SW 1271 (cell line): ENCODE measurements around the gene GALNS.
"Not testable (repeated sequence)": the region's sequence is repeated elsewhere in the genome, so short reads cannot be mapped to it uniquely, and the experiment has no call there.

Experiments used
- DNase-seq, 2 experiments: peaks; one replicate each; lab custom pipeline; 2025; lab: John Stamatoyannopoulos, UW

The GALNS gene

DNA sequence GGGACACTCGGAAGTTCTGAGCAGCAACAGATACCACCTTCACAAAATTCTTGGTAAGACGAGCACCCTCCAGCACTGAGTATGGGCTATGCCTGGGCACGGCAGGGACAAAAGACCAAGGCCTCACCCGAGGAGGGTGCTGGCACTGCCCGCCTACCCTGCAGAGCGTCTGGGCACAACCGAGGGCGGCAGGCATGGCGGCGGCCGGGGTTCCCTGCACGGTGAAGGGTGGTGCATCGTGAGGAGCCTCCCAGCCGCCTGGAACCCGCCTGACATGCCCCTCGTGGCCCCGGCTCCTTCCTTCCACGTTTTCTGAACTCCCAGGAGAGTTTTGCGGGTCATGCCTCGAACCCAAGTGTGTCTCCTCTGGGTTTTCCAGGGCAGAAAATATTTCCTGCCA is 18.9 kb downstream of the GALNS start:
- DNase-seq, result no peak

DNA sequence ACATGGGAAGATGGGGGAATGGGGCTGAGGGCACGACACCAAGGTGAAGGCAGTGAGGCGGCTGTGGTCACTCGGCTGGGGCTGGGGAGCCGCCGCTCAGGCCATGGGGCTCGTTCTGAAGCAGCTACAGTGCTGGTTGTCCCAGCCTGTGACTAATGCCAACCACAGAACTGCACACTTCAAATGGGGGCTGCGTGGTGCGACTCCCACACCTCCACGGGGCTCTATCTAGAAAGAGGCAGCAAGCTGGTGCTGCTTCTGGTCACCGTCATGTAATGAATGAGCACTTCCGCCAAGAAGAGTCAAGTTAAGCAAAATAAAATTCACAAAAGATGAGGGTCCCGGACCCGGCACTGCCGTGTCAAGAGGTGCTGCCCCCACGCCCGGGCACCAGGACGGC is 20.0 kb downstream of the GALNS start:
- DNase-seq, result no peak

DNA sequence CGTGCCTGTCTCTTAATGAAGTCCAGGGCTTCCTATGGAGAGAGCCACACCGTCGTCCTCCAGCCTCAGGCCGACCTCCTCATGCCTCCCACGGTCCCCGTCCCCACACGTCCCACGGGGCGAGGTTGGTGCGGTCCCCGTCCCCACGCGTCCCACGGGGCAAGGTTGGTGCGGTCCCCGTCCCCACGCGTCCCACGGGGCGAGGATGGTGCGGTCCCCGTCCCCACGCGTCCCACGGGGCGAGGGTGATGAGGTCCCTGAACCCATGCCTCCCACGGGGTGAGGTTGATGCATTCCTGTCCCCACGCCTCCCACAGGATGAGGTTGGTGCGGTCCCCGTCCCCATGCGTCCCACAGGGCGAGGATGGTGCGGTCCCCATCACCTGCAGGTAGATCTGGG is 20.9 kb downstream of the GALNS start:
- DNase-seq, result no peak

DNA sequence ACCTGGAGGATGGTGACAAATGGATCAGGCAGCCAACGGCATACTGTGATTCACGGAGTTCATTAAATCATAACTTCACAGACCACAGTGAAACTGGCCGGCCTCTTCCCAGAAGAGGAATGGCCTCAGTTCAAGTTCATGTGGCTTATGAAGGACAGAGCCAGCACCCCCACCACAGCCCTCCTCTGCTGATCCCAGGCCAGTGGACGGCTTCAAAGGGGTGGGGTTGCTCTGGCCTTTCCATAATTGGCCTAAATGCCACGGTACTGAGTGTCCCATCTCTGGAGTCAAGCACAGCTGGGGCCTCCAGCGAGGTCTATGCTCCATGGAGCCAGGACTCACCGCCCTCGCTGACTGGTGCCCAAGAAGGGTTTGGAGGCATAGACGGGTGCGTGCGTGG is 21.4 kb downstream of the GALNS start:
- no peak for DNase-seq

DNA sequence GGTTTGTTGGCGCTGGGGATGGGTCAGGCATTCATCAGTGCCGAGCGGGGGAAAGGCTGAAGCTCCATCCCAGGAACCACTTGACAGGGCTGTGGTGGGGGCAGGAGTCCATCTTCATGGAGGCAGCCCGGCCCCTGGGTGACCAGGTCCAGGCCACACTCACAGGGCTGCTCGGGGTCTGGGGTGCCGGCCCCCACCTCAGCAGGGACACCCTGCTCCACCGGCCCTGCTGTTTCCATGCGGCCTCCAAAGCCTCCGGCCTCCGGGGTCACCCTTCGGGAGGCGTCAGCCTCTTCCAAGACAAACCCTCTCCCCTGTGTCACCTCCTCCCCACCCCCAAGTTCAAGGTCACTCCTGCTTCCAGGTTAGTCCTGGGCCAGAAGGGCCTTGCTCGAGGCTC is 22.1 kb downstream of the GALNS start:
- no peak for DNase-seq

DNA sequence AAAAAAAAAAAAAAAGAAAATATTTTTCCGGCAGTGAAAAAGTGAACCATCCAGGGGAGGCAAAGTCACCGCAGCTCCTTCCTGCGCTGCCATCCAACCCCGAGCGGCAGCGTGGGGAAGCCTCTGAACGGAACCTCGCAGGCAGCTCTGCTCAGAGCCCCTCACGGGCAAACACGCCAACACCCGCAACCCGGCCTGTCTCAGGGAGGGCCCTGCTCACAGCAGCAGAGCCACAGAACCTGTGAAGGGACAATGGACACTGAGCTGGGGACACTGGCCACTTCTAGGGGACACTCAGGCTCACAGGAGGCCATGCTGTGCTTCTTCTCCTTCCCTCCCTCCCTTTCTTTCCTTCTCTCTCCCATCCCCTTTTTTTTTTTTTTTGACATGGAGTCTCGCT is 23.7 kb downstream of the GALNS start:
- no peak for DNase-seq

DNA sequence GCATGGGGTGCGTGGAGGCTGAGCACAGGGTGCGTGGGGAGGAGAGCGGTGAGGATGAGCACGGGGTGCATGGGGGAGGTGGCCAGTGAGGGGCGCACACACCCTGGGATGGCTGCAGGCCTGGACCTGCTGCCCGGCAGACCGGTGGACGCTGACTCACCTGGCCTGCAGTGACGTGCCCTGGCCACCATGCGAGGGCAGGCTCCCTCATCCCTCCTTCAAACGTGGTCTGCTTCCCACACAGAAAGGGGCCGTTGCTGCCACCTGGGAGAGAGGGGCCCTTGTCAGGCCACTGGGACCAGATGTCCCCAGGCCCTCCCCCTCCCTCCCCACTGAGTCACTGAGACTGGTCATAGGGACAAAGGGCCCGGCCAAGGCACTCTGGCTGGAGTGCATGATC is 24.9 kb downstream of the GALNS start:
- no peak for DNase-seq

DNA sequence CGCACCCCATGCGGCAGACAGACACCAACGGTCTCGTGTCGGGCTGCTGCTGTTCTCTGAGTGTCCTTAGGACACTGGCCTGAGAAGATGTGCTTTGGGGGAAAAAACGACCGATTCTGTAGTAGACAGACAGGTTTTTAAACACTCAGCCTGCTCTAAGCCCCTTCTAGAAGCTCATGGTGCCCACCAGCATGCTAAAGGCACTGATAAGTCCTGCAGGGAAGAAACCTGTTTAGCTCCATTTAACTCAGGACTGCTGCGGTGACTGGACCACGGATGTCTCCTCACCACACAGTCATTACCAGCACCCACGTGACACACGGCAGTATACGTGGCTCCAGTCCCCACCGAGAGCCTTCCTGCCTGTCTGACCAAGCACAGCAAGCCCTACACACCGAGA is 26.0 kb downstream of the GALNS start:
- DNase-seq, result no peak

DNA sequence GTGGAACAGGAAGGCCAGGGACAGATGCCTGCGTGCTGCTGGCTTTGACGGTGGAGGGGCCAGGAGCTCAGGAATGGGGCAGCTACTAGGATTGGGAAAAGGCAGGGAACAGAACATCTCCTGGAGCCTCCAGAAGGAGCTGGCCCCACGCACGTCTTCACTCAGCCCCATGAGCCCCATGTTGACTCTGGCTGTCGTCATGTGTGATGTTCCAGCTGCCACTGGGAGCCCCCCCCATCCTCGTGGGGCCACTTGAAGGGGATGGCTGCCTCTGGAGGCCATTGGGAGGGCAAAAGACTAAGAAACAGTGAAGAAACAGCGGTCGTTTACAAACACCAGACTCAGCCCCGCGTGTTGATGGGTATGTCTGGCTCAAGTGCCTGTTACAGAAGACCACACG is 26.5 kb downstream of the GALNS start:
- DNase-seq, result no peak

DNA sequence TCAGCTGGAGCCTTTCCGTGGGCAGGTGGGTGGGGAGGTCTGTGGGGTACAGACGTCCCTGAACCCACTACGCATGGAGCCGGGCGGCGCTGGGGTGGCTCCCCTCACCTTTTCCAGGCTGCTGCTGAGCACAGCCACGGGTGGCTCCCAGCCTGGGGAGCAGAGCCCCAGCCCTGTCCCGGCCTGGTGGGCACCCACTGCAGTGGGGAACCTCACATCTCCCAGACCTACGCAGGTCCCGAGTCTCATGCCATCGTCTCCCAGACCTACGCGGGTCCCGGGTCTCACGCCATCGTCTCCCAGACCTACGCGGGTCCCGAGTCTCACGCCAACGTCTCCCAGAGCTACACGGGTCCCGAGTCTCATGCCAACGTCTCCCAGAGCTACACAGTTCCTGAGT is 28.0 kb downstream of the GALNS start:
- no peak for DNase-seq

DNA sequence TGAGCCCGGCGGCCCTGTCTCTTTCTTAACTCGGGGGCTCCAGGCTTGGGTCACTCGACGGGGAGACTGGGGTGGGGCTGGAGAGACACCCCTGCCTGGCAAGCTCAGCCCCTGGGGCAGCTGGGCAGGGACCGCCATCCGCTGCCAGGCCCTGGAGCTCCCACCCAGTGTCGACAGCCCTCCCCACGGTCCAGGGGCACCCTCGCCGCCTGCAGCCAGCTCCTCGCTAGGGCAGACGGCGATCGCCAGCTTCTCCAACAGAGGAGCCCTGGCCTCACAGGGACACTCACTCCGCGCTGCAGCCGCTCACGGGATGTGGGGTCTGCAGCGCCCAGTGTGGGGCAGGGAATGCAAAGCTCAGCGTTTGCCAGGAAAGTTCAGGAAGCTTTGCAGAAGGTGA is 29.0 kb downstream of the GALNS start:
- DNase-seq, result no peak

DNA sequence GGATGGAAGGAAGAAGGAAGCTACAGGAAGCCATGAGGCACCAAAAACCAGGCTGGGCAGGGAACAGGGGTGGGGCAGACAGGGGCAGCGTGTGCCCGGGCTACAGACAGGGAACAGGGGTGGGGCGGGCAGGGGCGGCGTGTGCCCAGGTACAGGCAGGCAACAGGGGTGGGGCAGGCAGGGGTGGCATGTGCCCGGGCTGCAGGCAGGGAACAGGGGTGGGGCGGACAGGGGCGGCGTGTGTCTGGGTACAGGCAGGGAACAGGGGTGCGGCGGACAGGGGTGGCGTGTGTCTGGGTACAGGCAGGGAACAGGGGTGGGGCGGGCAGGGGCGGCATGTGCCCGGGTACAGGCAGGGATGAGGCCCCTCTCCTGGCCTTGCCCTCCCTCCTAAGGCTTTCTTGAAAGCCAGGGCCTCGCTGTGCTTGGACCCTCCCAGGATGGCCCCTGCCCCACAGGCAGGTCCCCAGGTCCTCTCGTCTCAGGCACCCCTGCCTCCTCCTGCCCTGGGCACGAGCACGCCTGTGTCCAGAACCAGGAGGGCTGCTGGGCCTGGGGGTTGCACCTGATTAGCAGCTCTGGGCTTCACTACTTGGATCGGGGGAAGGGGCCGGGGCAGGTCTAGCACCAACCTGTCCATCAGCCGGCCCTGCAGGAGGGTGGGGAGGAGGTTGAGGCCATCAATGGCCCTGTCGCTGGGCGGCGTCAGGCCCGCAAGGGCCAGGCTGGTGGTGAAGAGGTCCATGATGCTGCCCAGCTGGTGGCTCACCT is 30.5 kb downstream of the GALNS start:
- no peak for DNase-seq

DNA sequence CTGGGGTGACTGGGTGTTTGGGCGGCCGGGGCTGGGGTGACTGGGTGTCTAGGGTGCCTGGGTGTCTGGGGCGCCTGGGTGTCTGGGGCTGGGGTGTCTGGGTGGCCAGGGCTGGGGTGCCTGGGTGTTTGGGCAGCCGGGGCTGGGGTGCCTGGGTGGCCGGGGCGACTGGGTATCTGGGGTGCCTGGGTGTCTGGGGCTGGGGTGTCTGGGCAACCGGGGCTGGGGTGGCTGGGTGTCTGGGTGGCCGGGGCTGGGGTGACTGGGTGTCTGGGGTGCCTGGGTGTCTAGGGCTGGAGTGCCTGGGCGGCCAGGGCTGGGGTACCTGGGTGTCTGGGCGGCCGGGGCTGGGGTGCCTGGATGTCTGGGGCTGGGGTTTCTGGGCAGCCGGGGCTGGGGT is 31.6 kb downstream of the GALNS start:
- DNase-seq, result no peak

DNA sequence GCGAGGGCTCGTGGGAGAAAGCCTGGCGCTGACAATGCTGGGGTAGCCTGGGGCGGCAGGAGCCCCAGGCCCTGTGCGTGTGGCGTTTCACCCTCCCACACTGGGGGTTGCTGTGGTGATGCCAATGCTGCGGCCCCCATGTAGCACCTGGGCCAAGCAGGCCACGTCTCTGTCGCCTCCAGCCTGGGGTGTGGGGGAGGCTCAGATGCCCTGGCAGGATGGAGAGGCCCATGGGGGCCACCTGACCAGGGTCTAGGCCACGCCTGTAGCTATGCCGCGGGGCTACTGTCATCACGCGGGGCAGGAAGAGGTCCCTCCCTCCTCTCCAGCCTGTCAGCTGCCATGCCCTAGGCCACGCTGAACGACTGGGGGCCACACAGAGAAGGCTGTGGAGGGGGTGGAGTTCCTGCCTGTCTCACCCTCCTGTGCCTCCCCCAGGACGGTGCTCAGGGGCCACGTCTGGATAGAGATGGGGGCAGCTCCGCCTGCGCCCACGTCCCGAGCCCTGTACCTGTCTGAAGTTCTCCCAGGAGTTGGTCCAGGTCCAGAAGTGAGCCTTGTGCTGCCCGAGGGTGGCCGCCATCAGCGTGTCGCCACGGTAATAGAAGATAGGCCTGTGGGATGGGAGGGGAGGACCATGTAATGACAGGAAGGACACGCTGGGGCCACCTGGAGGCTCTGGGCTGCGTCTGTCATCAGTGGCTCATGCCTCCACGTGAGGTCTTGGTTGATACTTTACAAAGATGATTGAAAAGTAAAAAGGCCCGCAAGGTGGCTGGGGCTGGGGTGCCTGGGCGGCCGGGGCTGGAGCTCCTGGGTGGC is 32.3 kb downstream of the GALNS start:
- no peak for DNase-seq

DNA sequence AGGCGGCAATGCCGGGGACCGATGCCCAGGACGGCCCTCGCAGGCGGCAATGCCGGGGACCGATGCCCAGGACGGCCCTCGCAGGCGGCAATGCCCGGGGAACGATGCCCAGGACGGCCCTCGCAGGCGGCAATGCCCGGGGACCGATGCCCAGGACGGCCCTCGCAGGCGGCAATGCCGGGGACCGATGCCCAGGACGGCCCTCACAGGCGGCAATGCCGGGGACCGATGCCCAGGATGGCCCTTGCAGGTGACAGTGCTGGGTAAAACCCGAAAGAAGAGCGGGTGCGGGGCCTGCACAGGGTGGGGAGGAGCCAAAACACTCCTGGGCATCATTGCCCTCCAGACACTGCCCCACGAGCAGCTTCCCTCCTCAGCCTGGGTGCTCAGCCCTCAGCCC is 33.1 kb downstream of the GALNS start:
- DNase-seq, result not testable (repeated sequence)

DNA sequence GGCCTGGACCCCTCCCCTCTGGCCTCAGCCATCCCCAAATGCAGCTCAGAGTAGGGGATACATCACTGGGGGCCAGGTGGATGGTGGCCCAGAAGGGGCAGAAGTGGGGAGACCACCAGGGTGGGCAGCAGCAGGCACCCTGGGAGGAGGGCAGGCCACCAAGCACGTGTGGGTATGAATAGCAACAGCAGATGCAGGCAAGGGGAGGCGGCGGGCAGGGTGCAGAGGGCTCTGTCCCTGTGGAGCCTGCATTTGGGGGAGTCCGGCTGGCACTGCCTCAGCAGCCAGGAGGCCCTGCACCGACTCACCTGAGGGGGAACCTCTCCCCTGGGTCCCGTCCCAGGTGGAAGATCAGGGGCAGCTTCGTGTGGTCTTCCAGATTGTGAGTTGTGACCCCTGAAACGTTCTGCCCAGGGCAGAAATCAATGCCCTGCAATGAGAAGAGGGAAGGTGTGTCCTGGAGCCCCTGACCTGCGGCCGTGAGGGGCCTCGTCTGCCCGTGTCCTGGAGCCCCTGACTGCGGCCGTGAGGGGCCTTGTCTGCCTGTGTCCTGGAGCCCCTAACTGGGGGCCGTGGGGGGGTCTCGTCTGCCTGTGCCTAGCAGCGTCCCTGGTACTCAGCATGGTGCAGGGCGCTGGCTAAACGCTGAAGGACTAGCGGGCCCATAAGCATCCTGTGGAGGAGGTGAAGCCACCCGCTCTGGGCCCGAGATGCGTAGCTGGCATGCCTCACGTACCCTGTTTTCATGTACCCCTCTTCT is 34.3 kb downstream of the GALNS start:
- no peak for DNase-seq

DNA sequence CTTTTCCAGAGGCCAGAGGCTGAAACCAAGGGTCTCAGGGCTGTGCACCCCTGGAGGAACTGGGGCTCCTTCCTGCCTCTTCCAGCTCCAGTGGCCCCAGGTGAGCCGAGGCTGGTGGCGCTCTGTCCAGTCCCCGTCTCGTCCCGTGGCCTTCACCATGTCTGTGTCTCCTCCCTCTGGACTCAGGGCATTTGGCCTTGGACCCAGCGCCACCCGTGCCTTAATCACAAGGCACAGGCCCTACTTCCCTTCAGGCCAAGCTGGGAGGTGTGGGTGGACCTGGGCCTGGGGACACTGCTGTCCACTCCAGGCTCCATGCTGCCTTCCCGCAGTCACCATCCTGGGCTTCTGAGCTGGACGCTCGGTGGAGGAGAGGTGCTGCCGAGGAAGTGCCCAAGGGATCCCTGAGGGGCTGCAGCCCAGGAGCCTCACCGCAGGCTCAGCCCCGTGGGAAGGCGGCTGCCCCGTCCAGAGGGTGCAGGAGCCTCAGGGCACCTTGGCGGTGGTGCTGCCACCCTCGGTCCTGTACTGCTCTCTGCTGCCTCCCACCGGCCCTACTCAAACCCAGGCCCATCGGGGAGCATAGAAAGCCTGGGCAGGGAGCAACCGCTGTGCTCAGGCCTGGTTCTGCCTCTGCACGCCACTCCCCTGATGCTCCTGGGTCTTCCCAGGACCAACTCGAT is 35.4 kb downstream of the GALNS start:
- DNase-seq, result no peak

DNA sequence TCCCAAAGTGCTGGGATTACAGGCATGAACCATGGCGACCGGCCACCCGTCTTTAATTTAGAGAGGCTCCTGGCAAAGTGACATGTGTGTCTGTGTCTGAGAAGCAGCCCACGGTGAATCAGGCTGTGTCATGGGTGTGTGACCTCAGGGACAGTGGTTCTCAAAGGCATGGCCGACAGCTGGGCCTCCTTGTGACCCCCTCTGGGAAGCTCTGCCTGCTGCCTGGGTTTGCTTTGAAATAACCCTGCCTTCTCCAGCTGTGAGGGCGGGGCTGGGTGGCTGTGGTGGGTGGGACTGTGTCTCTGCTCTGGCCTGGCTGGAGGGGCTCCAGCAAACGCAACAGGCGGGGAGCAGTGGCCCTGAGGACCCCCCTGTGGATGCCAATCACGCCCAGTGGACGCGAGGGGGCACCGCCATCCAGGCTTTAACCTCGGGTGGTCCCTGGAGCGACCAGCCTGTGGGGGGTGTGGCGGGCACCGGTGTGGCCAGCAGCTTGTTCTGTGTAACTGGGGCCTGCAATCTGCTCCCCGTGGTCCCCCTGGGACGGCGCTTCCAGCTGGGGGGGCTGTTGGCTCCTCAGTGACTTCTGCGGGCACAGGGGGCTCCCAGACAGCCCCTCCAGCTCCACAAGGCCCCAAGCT is 36.2 kb downstream of the GALNS start:
- no peak for DNase-seq

DNA sequence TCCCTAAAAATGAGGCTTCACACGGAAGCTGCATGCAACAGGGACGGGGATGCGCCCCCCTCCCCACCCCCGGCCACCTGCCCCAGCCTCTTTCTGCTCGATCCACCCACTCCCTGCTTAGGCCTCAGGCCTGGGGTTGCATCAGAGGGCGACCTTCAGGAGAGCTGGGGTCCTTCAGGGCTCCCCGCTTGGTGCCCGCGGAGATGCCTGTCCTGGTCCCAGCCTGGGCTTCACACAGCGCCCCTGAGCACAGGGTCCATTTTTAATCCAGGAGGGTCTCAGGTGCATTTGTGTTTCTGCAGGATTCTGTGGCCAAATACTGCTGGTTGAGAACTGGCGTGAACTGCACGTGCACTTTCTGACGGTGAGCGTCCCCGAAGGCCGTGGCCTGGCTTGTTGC is 37.6 kb downstream of the GALNS start:
- DNase-seq, result no peak

DNA sequence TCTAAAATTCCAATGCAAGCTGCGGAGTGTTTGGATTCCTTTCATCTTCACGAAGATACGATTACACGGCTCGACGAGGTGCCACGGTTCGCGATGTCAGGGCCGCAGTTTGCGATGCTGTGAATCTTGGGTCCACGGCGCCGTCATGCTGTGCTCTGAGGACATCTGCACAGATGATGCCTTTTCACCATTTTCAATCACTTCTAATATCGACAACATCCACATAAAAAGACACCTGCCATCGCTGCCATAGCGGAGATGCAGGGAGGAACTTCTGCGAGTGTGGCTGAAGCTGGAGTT is 38.2 kb downstream of the GALNS start:
- no peak for DNase-seq

DNA sequence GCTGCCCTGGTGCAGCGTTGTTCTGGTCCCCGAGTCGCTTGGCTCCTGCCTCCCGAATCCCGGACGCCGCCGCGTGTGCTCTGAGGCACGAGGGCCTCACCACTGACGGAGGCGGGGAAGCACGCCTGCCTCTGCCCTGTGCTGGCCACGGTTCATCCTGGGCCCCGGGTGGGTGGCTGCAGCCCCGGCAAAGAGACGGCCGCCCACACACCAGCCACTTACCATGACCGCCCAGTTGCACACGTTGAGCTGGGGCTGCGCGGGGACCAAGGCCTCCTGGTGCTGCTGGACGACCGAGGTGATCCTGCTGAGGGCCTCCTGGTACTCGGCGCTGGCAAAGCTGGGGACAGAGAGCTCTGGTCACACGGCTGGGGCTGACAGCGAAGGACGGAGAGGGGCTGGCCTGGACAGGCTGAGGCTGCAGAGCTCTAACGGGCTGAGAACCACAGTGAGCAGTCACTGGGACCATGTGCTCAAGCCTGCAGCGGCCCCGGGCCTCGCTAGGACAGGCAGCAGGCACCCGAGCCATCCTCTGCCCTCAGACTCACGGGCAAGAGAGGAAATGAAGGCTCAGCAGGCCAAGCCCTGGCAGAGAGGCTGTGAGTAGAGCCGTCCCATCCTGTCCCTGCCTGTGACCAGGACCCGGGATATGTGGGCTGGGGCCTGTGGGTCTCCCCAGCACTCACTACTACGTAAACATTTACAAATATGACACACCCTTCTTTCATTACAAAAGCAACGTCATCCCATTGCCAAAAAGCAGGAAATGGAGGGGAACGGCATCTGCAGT is 38.8 kb downstream of the GALNS start:
- no peak for DNase-seq
